ENCODE measurements around the gene ZEB2.

- no peak for TF ChIP-seq FOXM1 (IDR thresholded peaks at IDR 0.05; ENCODE audit: borderline replicate concordance)
- no peak for TF ChIP-seq TARDBP (IDR thresholded peaks at IDR 0.05)
- no peak for TF ChIP-seq SP1 (IDR thresholded peaks at IDR 0.05)
- no peak for TF ChIP-seq FOXK2 (IDR thresholded peaks at IDR 0.05)
- no peak for TF ChIP-seq SUZ12 (IDR thresholded peaks at IDR 0.05)
- TF ChIP-seq, protein P1, sequence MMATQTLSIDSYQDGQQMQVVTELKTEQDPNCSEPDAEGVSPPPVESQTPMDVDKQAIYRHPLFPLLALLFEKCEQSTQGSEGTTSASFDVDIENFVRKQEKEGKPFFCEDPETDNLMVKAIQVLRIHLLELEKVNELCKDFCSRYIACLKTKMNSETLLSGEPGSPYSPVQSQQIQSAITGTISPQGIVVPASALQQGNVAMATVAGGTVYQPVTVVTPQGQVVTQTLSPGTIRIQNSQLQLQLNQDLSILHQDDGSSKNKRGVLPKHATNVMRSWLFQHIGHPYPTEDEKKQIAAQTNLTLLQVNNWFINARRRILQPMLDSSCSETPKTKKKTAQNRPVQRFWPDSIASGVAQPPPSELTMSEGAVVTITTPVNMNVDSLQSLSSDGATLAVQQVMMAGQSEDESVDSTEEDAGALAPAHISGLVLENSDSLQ (IDR thresholded peaks at IDR 0.05): no peak
- TF ChIP-seq FOXA1 (IDR thresholded peaks at IDR 0.05): no peak
- no peak for TF ChIP-seq ARNT (IDR thresholded peaks at IDR 0.05)
- no peak for TF ChIP-seq NFRKB (IDR thresholded peaks at IDR 0.05)
- TF ChIP-seq BHLHE40 (IDR thresholded peaks at IDR 0.05; ENCODE audit: borderline replicate concordance): no peak
- no peak for TF ChIP-seq ELF4 (IDR thresholded peaks at IDR 0.05)
- no peak for TF ChIP-seq LEF1 (IDR thresholded peaks at IDR 0.05; ENCODE audit: borderline replicate concordance)
- TF ChIP-seq HDGF (IDR thresholded peaks at IDR 0.05; ENCODE audit: borderline replicate concordance): no peak
- TF ChIP-seq ZNF384 (IDR thresholded peaks at IDR 0.05): no peak
Observed at GRCh38 chr2:144539289-144539782, 19.4 kb upstream of the ZEB2 start.

Measured in HEK293T (cell line).